ENCODE results near the gene SMIM23. TPM values are rescaled to one million over a fixed set of nuclear protein-coding genes. Genes with fewer than 3 reads are reported as not detected.

The SMIM23 gene
- total and polyA plus RNA-seq, 10 of the 15 experiments (the other 5 are each of a cell fraction or from before 2014, with no cell fraction given): not detected

DNA sequence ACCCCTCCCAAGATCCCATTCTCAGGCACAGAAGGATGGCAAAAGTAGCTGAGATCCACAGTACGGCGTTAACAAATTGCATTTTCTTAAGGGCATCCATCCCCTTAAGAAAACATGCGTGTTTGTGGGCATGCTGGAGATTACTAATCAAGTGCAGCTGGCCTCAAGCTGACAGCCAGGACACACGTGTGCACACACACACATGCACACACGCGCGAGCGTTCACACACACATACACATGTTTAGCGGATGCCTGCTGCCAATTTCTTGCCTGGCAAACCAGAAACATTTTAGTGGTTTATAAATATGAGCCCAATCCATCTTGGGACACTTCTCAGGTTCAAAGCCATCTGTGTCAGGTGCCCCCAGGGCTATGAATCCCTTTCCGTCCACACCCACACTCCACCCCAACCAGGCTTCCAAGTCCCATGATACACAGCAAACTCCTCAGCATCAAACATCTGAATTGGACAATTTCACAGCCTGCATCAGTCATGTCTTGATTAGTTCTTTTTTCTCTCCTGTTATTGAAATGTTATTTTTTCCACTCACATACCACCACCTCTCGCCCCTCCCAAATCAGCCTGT lies 23.5 kb upstream of the SMIM23 start:
- Histone ChIP-seq H3K4me1 (ENCODE audit: control insufficient read depth, insufficient read depth, low read length) (no peaks in the 10 kb centered on the region), H3K27ac (ENCODE audit: control insufficient read depth, insufficient read depth) (no peak overlapping the region), H3K79me2 (ENCODE audit: control insufficient read depth, insufficient read depth, low read length) (no peaks in the 10 kb centered on the region), H3K4me3 (no peak overlapping the region), H3K36me3 (ENCODE audit: control insufficient read depth in 2 of 2, insufficient read depth in 2 of 2, low read length in 1 of 2) (no peaks in the 10 kb centered on the region), H3K9me3 (replicated peaks; ENCODE audit: control insufficient read depth, insufficient read depth, low read length) (no peaks in the 10 kb centered on the region), H3K9ac (ENCODE audit: control insufficient read depth, insufficient read depth, low read length) (no peak overlapping the region), H2AFZ (ENCODE audit: control insufficient read depth, low read depth, low read length) (no peak overlapping the region), H3K4me2 (ENCODE audit: control insufficient read depth, insufficient read depth) (no peak overlapping the region), H3K27me3 (replicated peaks in 1 of 2; ENCODE audit: control insufficient read depth in 2 of 2, insufficient read depth in 2 of 2, low read length in 1 of 2) (no peaks in the 10 kb centered on the region; a peak in 1 of 4 replicates), H4K20me1 (ENCODE audit: control insufficient read depth, insufficient read depth) (no peaks in the 10 kb centered on the region; the same call in 1 of the 2 replicates)
- no peak for DNase-seq (ENCODE audit: low read depth, low spot score)
- FAIRE-seq: no peak
- intact Hi-C loops (cut with micrococcal nuclease; ENCODE audit: unreplicated experiment): no loop called here
- in situ Hi-C loops (cut with MboI): no loop called here
- POLR2A ChIA-PET: no interaction called here
- BruUV-seq (replicated peaks): no TSS peak
- no peak for ATAC-seq
- CTCF ChIA-PET: no interaction called here
- RAD21 ChIA-PET (ENCODE audit: unreplicated experiment): no interaction called here
- WGBS (ENCODE audit: insufficient coverage, insufficient replicate concordance, low lambda C conversion rate, missing lambda C conversion rate): 62% methylated on average over 11 of the region's 11 CpGs
- SMC1A ChIA-PET (ENCODE audit: uncharacterized antibody, unreplicated experiment): no interaction called here
- no peak for TF ChIP-seq CHD2 (IDR thresholded peaks at IDR 0.05; ENCODE audit: borderline replicate concordance, low read depth, low read length)
- TF ChIP-seq, protein P1, sequence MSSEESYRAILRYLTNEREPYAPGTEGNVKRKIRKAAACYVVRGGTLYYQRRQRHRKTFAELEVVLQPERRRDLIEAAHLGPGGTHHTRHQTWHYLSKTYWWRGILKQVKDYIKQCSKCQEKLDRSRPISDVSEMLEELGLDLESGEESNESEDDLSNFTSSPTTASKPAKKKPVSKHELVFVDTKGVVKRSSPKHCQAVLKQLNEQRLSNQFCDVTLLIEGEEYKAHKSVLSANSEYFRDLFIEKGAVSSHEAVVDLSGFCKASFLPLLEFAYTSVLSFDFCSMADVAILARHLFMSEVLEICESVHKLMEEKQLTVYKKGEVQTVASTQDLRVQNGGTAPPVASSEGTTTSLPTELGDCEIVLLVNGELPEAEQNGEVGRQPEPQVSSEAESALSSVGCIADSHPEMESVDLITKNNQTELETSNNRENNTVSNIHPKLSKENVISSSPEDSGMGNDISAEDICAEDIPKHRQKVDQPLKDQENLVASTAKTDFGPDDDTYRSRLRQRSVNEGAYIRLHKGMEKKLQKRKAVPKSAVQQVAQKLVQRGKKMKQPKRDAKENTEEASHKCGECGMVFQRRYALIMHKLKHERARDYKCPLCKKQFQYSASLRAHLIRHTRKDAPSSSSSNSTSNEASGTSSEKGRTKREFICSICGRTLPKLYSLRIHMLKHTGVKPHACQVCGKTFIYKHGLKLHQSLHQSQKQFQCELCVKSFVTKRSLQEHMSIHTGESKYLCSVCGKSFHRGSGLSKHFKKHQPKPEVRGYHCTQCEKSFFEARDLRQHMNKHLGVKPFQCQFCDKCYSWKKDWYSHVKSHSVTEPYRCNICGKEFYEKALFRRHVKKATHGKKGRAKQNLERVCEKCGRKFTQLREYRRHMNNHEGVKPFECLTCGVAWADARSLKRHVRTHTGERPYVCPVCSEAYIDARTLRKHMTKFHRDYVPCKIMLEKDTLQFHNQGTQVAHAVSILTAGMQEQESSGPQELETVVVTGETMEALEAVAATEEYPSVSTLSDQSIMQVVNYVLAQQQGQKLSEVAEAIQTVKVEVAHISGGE (CRISPR knock-in tag; IDR thresholded peaks at IDR 0.05): no peak

DNA sequence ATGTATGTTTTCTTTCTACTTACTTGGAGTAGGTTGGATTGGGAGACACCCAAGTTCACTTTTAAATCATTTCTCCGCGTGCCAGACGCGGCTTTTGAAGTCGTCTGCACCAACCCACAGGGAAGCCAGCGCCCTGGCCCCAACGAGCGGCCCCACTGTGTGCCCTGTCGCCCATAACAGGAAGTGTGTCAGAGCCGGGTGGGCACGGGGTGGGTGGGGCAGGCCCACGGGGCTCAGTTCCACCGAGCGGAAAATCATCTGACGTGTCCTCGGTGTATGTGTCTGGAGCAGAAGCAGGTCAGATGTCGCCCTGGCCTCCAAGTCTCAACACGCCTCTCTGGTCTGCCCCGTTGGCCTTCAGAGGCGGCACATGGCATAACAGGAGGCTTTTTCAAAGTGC lies 22.7 kb upstream of the SMIM23 start:
- no peak overlapping the region for H3K9ac ChIP-seq (ENCODE audit: control insufficient read depth, insufficient read depth, low read length)
- no peak for ATAC-seq
- TF ChIP-seq SMAD1 (IDR thresholded peaks at IDR 0.05; ENCODE audit: low read depth, partially characterized antibody) (no peak), NFIC (IDR thresholded peaks at IDR 0.05; ENCODE audit: low read depth, low read length) (no peak), EP300 (IDR thresholded peaks at IDR 0.05; ENCODE audit: borderline replicate concordance in 1 of 2, control insufficient read depth in 1 of 2, low read depth in 2 of 2, low read length in 2 of 2) (no peak), KAT2A (conservative IDR thresholded peaks at IDR 0.05; ENCODE audit: control insufficient read depth, low read depth, low read length) (no peak), RFX5 (IDR thresholded peaks at IDR 0.05; ENCODE audit: low read depth, low read length) (no peak), TAF1 (IDR thresholded peaks at IDR 0.05; ENCODE audit: borderline replicate concordance, low read depth, low read length) (no peak)
- TF ChIP-seq, protein P2, sequence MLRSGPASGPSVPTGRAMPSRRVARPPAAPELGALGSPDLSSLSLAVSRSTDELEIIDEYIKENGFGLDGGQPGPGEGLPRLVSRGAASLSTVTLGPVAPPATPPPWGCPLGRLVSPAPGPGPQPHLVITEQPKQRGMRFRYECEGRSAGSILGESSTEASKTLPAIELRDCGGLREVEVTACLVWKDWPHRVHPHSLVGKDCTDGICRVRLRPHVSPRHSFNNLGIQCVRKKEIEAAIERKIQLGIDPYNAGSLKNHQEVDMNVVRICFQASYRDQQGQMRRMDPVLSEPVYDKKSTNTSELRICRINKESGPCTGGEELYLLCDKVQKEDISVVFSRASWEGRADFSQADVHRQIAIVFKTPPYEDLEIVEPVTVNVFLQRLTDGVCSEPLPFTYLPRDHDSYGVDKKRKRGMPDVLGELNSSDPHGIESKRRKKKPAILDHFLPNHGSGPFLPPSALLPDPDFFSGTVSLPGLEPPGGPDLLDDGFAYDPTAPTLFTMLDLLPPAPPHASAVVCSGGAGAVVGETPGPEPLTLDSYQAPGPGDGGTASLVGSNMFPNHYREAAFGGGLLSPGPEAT (IDR thresholded peaks at IDR 0.05; ENCODE audit: low read depth): no peak

More for the DNA sequence above, 22.7 kb upstream of the SMIM23 start:
- ChIA-PET SMC1A (ENCODE audit: uncharacterized antibody, unreplicated experiment) (no interaction called here), RAD21 (ENCODE audit: unreplicated experiment) (no interaction called here), CTCF (no interaction called here), POLR2A (no interaction called here)
- Histone ChIP-seq H2AFZ (ENCODE audit: control insufficient read depth, low read depth, low read length) (no peak overlapping the region), H3K4me3 (no peak overlapping the region), H3K36me3 (ENCODE audit: control insufficient read depth in 2 of 2, insufficient read depth in 2 of 2, low read length in 1 of 2) (no peaks in the 10 kb centered on the region), H3K79me2 (ENCODE audit: control insufficient read depth, insufficient read depth, low read length) (no peaks in the 10 kb centered on the region), H3K27ac (ENCODE audit: control insufficient read depth, insufficient read depth) (no peak overlapping the region), H3K27me3 (replicated peaks in 1 of 2; ENCODE audit: control insufficient read depth in 2 of 2, insufficient read depth in 2 of 2, low read length in 1 of 2) (no peaks in the 10 kb centered on the region; a peak in 1 of 4 replicates), H4K20me1 (ENCODE audit: control insufficient read depth, insufficient read depth) (no peaks in the 10 kb centered on the region; the same call in 1 of the 2 replicates), H3K4me2 (ENCODE audit: control insufficient read depth, insufficient read depth) (no peak overlapping the region), H3K4me1 (ENCODE audit: control insufficient read depth, insufficient read depth, low read length) (no peaks in the 10 kb centered on the region), H3K9me3 (replicated peaks; ENCODE audit: control insufficient read depth, insufficient read depth, low read length) (no peaks in the 10 kb centered on the region)
- DNase-seq (ENCODE audit: low read depth, low spot score) (no peak), FAIRE-seq (no peak)
- 47% methylated on average over 20 of the region's 20 CpGs for WGBS (ENCODE audit: insufficient coverage, insufficient replicate concordance, low lambda C conversion rate, missing lambda C conversion rate)
- intact Hi-C loops (cut with micrococcal nuclease; ENCODE audit: unreplicated experiment) (no loop called here), in situ Hi-C loops (cut with MboI) (no loop called here)
- no TSS peak for BruUV-seq (replicated peaks)

All from GM12878 (cell line).